Sigmoid colon (tissue), 4 donors: ENCODE measurements around the gene TENT5C.

Source experiments
- POLR2A ChIP-seq, 2 donors: fragments of 450-650 bp; IDR thresholded peaks; one replicate each; pipeline ENCODE4 v1.6.1; 2016; ENCODE audit warnings: antibody characterized with exemption in 2 of 2, mild to moderate bottlenecking in 2 of 2, moderate library complexity in 2 of 2
- POLR2AphosphoS5 ChIP-seq, 4 donors: sonication (generic); formaldehyde crosslinking; IDR thresholded peaks; one replicate each; pipeline ENCODE4 v1.6.1; 2017; ENCODE audit warnings: antibody characterized with exemption in 4 of 4
- TF ChIP-seq, protein P1 (sequence below), 4 experiments: fragments of 450-650 bp in 3 of 4; fragments of 200-600 bp in 1 of 4; IDR thresholded peaks; one replicate each; pipeline ENCODE4 v1.5.1; 2016 to 2019; ENCODE audit warnings: antibody characterized with exemption in 4 of 4, mild to moderate bottlenecking in 3 of 4, moderate library complexity in 2 of 4

GRCh38 chr1:117658676-117659075 lies 52.8 kb downstream of the TENT5C start:
- TF ChIP-seq, protein P1, sequence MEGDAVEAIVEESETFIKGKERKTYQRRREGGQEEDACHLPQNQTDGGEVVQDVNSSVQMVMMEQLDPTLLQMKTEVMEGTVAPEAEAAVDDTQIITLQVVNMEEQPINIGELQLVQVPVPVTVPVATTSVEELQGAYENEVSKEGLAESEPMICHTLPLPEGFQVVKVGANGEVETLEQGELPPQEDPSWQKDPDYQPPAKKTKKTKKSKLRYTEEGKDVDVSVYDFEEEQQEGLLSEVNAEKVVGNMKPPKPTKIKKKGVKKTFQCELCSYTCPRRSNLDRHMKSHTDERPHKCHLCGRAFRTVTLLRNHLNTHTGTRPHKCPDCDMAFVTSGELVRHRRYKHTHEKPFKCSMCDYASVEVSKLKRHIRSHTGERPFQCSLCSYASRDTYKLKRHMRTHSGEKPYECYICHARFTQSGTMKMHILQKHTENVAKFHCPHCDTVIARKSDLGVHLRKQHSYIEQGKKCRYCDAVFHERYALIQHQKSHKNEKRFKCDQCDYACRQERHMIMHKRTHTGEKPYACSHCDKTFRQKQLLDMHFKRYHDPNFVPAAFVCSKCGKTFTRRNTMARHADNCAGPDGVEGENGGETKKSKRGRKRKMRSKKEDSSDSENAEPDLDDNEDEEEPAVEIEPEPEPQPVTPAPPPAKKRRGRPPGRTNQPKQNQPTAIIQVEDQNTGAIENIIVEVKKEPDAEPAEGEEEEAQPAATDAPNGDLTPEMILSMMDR (IDR thresholded peaks at IDR 0.05): no peak
- TF ChIP-seq POLR2AphosphoS5 (IDR thresholded peaks at IDR 0.05) (no peak), POLR2A (IDR thresholded peaks at IDR 0.05) (no peak)
